PFSK-1 (cell line): ENCODE results near the gene GPR176.
A peak's percentile ranks its signal among the peaks of the same experiment; 100 is the strongest.

ENCODE experiments used
- FOXP2 ChIP-seq: optimal IDR thresholded peaks from 2 replicates; pipeline ENCODE3; 2011; ENCODE audit warnings: borderline replicate concordance, control low read depth, inconsistent platforms; ENCODE audit not compliant: insufficient read depth; ENCODE audit errors: extremely low read length, extremely low read depth
- POLR2AphosphoS5 ChIP-seq: IDR thresholded peaks from 2 replicates; pipeline ENCODE4 v1.6.1; 2012; ENCODE audit warnings: low read depth, mild to moderate bottlenecking, control low read depth, low read length, moderate library complexity
- SIN3A ChIP-seq: IDR thresholded peaks from 2 replicates; pipeline ENCODE4 v1.6.1; 2012; ENCODE audit warnings: mild to moderate bottlenecking, low read length, moderate library complexity, borderline replicate concordance; ENCODE audit not compliant: insufficient read depth
- TAF1 ChIP-seq: IDR thresholded peaks from 2 replicates; pipeline ENCODE4 v1.6.1; 2012; ENCODE audit warnings: low read length, control low read depth, borderline replicate concordance; ENCODE audit not compliant: insufficient read depth
- TF ChIP-seq, protein P1 (sequence below), 2 experiments: IDR thresholded peaks; 2 replicates each; pipeline versions ENCODE4 v1.6.1 to v1.8.0; 2011 to 2012; ENCODE audit warnings: low read depth in 2 of 2, low read length in 2 of 2, control low read depth in 1 of 2, inconsistent platforms in 1 of 2, mild to moderate bottlenecking in 1 of 2, moderate library complexity in 1 of 2; ENCODE audit not compliant: insufficient read depth in 1 of 2

The GPR176 gene

DNA sequence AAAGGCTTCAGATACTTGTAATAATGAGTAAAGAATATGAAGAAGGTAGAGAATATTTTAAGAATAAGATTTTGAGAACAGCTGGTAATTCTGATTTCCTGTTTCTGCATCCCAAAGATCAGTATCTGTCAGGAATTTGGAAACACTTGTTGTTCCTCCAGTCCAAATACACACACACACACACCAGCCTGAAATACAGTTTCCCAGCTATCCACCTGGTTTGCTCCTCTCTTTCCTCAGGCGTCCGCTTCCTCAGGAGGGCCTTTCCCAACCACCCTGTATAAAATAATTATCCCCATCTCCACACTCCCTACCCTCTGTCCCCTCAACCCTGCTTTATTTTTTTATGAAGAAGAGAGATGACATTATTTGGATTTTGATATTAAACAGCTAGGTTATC is 135.4 kb downstream of the GPR176 start:
- no peak for TF ChIP-seq POLR2AphosphoS5

DNA sequence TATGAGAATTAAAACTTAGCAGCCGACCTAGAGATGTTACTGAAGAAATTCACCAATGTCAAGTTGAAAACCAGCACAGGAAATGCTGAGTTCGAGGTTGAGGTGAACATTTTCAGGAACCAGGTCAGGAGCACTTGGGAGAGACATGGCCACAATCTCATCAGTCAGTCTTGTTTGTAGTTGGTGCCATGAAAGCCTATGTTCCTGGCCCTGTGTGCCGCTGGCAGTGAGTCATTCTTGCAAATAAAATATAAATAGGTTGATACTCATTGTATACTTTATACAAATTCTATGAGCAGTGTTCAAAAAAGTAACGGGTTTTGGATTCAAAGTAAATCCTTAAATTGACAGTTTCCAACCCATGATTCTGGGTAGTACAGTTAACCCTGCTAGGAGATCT is 135.9 kb downstream of the GPR176 start:
- no peak for TF ChIP-seq TAF1
- TF ChIP-seq, protein P1, sequence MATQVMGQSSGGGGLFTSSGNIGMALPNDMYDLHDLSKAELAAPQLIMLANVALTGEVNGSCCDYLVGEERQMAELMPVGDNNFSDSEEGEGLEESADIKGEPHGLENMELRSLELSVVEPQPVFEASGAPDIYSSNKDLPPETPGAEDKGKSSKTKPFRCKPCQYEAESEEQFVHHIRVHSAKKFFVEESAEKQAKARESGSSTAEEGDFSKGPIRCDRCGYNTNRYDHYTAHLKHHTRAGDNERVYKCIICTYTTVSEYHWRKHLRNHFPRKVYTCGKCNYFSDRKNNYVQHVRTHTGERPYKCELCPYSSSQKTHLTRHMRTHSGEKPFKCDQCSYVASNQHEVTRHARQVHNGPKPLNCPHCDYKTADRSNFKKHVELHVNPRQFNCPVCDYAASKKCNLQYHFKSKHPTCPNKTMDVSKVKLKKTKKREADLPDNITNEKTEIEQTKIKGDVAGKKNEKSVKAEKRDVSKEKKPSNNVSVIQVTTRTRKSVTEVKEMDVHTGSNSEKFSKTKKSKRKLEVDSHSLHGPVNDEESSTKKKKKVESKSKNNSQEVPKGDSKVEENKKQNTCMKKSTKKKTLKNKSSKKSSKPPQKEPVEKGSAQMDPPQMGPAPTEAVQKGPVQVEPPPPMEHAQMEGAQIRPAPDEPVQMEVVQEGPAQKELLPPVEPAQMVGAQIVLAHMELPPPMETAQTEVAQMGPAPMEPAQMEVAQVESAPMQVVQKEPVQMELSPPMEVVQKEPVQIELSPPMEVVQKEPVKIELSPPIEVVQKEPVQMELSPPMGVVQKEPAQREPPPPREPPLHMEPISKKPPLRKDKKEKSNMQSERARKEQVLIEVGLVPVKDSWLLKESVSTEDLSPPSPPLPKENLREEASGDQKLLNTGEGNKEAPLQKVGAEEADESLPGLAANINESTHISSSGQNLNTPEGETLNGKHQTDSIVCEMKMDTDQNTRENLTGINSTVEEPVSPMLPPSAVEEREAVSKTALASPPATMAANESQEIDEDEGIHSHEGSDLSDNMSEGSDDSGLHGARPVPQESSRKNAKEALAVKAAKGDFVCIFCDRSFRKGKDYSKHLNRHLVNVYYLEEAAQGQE (IDR thresholded peaks at IDR 0.05; ENCODE audit: insufficient read depth in 1 of 2, low read depth in 2 of 2, low read length in 2 of 2): no peak

DNA sequence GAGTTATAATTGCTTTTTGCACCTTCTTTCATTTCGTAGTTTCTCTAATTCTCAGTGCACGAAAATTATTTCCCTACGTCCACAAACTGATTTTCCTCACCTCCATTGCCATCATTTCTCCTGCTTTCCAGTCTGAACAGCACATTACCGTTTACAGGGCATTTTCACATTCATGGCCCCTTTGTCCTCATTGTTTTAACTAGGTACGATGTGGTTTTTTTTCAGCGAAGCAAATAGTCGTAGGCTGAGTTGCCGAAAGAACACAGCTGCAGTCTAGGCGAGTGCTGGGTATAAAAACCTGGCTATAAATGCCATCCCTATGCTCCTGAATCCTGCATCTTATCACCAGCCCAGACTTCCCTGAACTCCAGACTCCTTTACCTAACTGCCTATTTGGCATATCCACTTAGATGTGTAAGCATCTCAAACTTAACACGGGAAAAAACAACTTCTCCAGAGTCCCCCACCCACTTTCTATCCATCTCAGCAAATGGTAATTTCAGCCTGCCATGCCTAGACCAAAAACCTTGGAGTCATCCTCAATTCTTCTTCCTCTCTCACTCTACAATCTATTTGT is 136.7 kb downstream of the GPR176 start:
- TF ChIP-seq SIN3A (no peak), POLR2AphosphoS5 (no peak), TAF1 (no peak), FOXP2 (no peak)
- TF ChIP-seq, protein P1 (IDR thresholded peaks at IDR 0.05; ENCODE audit: insufficient read depth in 1 of 2, low read depth in 2 of 2, low read length in 2 of 2): no peak

DNA sequence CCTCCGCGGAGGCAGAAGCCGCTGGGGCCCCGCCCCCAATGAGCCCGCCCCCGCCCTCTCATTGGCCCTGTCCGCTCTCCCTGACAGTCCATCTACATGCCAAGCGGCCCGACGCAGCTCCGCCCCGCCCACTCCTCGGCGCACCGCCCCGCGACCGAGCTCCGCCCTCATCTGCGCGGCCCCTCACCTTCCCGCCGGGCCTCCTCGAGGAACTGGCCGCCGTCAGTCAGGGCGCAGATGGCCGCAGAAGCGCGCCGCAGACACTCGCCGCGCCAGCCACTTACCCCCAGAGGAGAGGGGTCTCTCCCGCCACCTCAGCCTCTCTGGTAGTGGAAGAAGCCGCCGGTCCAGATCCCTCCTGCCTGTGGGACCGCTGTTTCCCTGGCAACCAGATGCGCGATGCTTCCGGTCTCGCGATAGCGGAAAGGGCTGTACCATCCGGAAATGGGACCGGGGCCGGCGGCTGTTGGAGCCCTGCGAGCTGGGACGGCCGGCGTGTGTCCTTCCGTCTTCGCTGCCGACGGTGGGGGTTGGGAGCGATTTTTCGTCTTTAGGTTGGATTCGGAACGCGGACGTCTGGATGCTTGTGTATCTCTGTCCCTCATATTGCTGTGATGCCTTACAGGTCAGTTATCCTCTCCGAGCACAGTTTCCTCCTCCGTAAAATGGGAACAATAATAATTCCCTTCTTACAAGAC is 137.5 kb downstream of the GPR176 start, which contains the start of gene FSIP1:
TSS of gene FSIP1 (minus strand) at position 401 of the 698 bp plus-strand sequence. CDS start 6,317 bp downstream, outside the sequence.
- TF ChIP-seq SIN3A (peak; percentile 61; the same call in 1 of the 2 replicates), FOXP2 (peak; percentile 54), TAF1 (peak; percentile 88), POLR2AphosphoS5 (peak; percentile 64)
- TF ChIP-seq, protein P1 (IDR thresholded peaks at IDR 0.05; ENCODE audit: insufficient read depth in 1 of 2, low read depth in 2 of 2, low read length in 2 of 2): peak in 1 of 2 experiments; percentile 63; a peak in 2 of 4 replicates

- TF ChIP-seq POLR2AphosphoS5: no peak
- no peak for TF ChIP-seq TAF1
- TF ChIP-seq FOXP2: no peak
- TF ChIP-seq, protein P1 (IDR thresholded peaks at IDR 0.05; ENCODE audit: insufficient read depth in 1 of 2, low read depth in 2 of 2, low read length in 2 of 2): no peak
- no peak for TF ChIP-seq SIN3A
Observed at GRCh38 chr15:39781967-39782302, 138.1 kb downstream of the GPR176 start.
